HG02870 (cell line): ENCODE data around the gene MECR.

Experiments used
- ATAC-seq: cut with Tn5 transposase; IDR thresholded peaks from one replicate; pipeline ENCODE4 v1.9.1; 2021; ENCODE audit warnings: mild to moderate bottlenecking, moderate library complexity; ENCODE audit not compliant: unreplicated experiment

Gene MECR

GRCh38 chr1:29209173-29209572 lies 21.6 kb downstream of the MECR start:
- no peak for ATAC-seq

DNA sequence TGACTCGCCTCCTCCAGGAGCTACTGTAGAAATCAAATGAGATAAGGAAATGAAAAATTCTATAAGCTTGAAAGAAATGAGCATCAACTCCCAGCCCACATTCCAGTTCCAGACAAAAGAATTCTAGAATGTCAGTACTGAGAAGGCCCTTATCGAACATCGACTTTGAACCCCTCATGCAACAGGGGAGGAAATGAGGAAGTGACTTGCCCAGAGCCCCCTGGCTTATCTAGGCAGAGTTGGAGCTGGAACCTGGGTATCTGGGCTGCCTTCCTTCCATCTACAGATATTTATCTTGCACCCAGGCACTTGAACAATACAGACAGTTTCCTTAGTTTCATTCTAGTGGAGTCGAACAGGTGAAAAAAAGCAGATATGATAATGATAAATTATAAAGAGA lies 22.3 kb downstream of the MECR start:
- ATAC-seq: no peak

GRCh38 chr1:29202584-29203340 lies 28.0 kb downstream of the MECR start:
- no peak for ATAC-seq

DNA sequence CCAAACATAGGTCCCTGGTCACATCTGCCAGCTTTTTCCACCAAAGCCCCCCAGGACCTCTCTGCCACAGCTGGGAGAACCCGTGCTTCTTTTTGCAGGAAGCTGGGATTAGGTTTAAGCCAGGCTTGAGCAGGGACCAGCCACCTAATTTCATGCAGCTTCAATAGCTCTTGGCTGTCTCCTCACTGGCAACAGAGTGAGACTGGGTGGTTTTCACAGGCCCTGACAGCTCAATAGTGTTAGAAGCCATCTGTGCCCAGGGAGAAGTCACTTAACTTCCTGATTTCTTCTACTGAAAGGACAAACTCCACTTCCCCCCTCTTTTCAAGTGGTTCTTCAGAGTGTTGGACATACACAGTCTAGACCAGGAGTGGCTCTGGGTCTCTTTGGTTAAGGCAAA lies 28.7 kb downstream of the MECR start:
- ATAC-seq: no peak

GRCh38 chr1:29201595-29202051 lies 29.1 kb downstream of the MECR start:
- ATAC-seq: no peak

GRCh38 chr1:29200906-29201594 lies 29.7 kb downstream of the MECR start:
- ATAC-seq: no peak

DNA sequence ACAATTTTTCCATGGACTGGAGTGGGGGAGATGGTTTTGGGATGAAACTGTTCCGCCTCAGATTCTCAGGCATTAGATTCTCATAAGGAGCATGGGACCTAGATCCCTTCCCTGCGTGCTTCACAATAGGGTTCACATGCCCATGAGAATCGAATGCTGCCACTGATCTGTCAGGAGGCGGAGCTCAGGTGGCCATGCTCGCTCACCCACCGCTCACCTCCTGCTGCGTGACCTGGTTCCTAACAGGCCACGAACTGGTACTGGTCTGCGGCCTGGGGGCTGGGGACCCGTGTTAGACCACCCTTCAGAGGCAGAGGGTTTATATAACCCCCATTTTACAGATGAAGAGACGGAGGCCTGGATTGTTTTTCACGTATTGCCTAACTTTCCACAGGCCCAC lies 32.7 kb downstream of the MECR start:
- ATAC-seq: no peak

- ATAC-seq: no peak
Observed at GRCh38 chr1:29197590-29197924, 33.2 kb downstream of the MECR start.

DNA sequence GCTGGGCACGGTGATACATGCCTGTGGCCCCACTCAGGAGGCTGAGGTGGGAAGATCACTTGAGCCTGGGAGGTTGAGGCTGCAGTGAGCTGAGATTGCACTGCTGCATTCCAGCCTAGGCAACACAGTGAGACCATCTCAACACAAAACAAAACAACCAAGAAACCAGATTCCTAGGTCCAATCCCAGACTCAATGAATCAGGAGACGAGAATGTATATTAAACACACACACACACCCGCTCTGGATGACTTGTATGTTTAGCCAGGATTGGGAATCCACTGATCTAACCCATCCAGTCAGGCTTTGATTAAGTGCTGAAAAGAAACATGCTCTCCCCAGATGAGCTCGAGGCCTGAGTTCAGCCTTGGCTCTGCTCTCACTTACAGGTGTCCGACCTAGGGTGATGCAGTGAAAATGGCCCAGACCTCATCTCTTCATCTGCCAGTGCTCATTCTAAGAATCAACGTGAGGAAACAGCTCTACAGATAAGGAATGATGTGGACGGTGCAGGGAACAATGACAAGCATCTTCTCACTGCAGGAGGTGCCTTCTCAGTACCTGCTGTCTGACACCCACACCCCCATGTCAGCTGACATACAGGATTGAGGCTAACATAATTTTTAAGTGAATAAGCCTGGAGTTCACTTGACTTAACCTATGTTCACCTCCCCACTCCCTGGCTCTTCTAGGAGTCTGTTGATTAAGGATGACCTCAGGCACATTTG lies 33.7 kb downstream of the MECR start:
- no peak for ATAC-seq

DNA sequence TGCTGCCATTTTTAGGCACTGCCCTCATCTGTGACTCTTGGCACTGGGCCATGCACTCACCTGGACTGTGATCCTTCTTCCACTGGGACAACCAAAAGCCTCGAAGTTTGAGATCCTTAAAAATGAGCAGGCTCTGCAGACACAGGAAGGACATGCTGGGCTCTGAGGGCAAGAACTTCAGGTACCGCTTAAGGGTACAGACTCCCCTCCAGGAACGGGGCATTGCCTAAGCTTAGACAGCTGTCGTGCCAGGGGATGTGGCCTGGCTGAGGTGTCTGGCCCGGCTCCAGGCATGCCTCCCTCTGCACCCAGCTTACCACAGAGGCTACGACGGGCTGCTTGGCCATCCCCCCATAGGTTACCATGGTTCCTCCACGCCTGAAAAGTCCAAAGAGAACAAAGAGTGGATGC lies 34.8 kb downstream of the MECR start:
- no peak for ATAC-seq

- no peak for ATAC-seq
Observed at GRCh38 chr1:29193879-29194455, 36.8 kb downstream of the MECR start.

GRCh38 chr1:29190718-29191117 lies 40.0 kb downstream of the MECR start:
- ATAC-seq: no peak

- ATAC-seq: no peak
Observed at GRCh38 chr1:29186707-29187106, 44.0 kb downstream of the MECR start.

DNA sequence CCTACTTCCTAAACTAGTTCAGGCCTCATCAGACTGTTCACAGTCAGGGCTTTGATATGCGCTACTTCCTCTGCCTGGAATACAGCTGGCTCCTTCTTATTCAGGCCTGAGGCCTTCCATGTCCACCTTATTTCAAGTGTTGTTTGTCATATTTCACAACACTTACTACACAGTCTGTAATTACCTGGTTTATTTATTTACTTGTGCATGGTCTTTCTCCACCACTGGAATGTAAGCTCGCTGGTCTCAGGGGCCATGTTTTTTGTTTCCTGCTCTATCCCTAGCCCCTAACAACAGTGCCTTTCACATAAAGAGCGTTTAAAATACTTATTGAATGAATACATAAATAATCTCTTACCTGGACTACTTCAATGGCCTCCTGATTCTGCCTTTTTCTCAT lies 44.5 kb downstream of the MECR start:
- ATAC-seq: no peak

DNA sequence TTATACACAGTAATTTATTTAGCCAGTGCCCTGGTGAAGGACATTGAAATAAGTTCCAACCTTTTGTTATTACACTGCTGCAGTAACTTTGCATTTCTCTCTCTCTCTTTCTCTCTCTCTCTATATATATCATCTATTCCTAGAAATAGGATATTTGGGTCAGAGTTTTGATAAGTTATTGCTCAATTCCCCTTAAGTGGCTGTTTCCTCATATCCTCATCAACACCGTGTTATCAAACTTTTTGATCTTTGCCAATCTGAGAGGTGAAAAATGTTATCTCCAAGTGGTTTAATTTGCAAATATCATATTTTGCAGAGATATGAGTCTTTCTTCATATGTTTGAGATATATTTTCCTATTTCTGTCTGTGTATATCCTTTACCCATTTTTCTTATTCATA lies 47.4 kb downstream of the MECR start:
- no peak for ATAC-seq

- ATAC-seq: peak; percentile 81
Observed at GRCh38 chr1:29181413-29182225, 49.1 kb downstream of the MECR start, which contains the start of gene SRSF4. Gene SRSF4 (minus strand): TSS chr1:29181900. CDS start chr1:29181752, 148 bp downstream.

DNA sequence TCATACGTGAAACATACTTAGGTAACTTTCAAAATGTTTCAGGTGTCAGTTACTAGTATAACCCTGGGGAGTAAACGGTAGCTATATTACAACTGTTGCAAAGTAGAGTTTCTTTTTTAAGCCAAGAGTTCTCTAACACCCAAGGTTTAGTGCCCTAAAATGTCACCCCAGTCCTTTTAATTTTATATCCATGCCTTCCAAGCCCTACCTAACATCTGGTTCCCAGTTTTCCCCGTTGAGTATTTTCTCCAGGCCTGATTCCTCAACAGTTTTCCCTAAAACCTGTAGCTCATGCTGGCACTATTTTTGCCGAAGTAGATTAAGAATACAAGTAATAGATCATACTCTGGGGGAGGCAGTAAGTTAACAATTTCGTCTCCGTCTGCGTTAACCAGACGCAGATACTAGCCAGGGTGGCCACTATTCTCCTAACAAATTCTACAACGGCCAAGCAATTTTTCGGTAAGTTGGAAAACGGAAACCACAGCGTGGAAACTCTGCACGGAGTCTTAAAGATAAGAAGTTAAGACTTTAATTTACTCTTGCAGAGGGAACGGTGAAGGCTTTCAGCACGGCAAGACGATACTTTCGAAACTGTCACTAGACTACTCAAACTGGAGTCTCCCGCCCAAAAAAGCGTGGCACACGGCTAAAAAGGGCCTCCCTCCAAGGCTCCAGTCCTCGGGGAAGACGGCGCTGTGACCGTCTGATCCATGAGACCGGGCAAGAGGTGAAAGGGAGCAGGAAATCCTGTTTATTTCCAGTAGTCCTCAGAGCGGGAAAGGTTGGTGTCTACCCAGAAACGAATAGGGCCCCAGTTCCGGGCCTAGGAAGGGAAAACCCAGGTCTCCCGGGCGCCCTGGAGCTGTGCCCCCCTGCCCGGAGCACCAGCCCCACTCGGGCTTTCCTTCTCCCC lies 50.0 kb downstream of the MECR start:
- ATAC-seq: no peak

DNA sequence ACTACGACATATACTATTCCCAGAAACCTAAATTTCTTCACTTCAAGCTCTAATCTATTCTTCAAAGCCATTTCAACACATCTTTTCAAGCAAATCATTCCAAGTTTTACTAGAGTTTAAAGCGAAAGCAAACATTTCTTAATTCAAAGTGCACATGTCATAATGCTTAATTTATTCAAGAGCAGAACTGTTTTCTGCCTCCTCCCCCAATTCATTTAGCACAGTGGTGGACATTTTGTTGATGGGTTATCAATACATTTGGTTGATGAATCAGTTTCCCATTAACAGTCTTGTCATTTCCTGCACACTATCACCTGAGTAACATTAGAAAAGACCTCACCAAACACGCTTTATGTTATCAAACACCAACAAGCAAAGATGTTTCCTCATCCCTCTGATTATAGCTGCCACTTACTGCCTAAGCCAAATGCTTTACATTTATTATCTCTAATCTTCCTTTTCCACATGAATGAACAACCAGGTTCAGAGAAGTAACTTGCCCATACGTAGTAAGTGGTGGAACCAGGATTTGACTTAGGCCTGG lies 51.0 kb downstream of the MECR start:
- ATAC-seq: no peak

- no peak for ATAC-seq
Observed at GRCh38 chr1:29177022-29177705, 53.6 kb downstream of the MECR start.
